Uterus (tissue), 4 donors: ENCODE measurements around the gene NRL. TPM values are rescaled to one million over a fixed set of nuclear protein-coding genes. Genes with fewer than 3 reads are reported as not detected.
"Not testable (repeated sequence)": the region's sequence is repeated elsewhere in the genome, so short reads cannot be mapped to it uniquely, and the experiment has no call there.

ENCODE experiments used
- DNase-seq, 2 donors: peaks; one replicate each; pipeline ENCODE4 v3.0.0-alpha.2; 2019 to 2020
- H3K27ac ChIP-seq, 2 donors: fragments of 200-600 bp; sonication (generic); 1 replicate in 1 of 2; 2 replicates in 1 of 2; pipeline ENCODE4 v1.5.1; 2016 to 2018
- H3K27me3 ChIP-seq, 2 donors: fragments of 200-600 bp; sonication (generic); one replicate each; pipeline ENCODE4 v1.5.1; 2018 to 2019; ENCODE audit warnings: control low read depth in 1 of 2
- H3K36me3 ChIP-seq, 2 donors: fragments of 200-600 bp; sonication (generic); one replicate each; pipeline ENCODE4 v1.5.1; 2019; ENCODE audit warnings: control low read depth in 1 of 2
- H3K4me1 ChIP-seq, 2 donors: fragments of 200-600 bp; sonication (generic); one replicate each; pipeline ENCODE4 v1.5.1; 2018 to 2019; ENCODE audit warnings: control low read depth in 1 of 2
- H3K4me3 ChIP-seq, 2 donors: fragments of 200-600 bp; sonication (generic); 1 replicate in 1 of 2; 2 replicates in 1 of 2; pipeline ENCODE4 v1.5.1; 2018 to 2019; ENCODE audit warnings: mild to moderate bottlenecking in 1 of 2
- H3K9me3 ChIP-seq, 2 donors: fragments of 200-600 bp; sonication (generic); one replicate each; pipeline ENCODE4 v1.5.1; 2019; ENCODE audit warnings: control low read depth in 1 of 2
- POLR2A ChIP-seq, 2 donors: fragments of 450-650 bp; IDR thresholded peaks; one replicate each; pipeline ENCODE4 v1.6.1; 2016; ENCODE audit warnings: antibody characterized with exemption in 2 of 2, mild to moderate bottlenecking in 1 of 2, moderate library complexity in 1 of 2
- intact Hi-C: fragments of 100-400 bp; cut with DNase I; formaldehyde crosslinking; loops from one replicate; pipeline ENCODE4 v1.15.1; 2023; ENCODE audit warnings: low total_unique reads
- total RNA-seq, 4 donors: library from RNA; depleted of rRNA in 3 of 4; stranded (reverse); fragments of >200 nt in 3 of 4; gene quantifications; one replicate each; pipeline versions ENCODE4 v1.1.0 to v1.2.4, GENCODE V29; 2014 to 2023
- TF ChIP-seq, protein P1 (sequence below), 4 experiments: fragments of 200-600 bp in 2 of 4; fragments of 450-650 bp in 2 of 4; sonication (generic) in 2 of 4; IDR thresholded peaks; one replicate each; pipeline ENCODE4 v1.5.1; 2016 to 2019; ENCODE audit warnings: antibody characterized with exemption in 4 of 4, mild to moderate bottlenecking in 2 of 4, moderate library complexity in 1 of 4
- donor health status: DM: yes; HTN: yes; CAD: no.

Gene NRL
- total RNA-seq, 4 donors from 2014 or later = 1.2 to 1.8 (median 1.3) TPM; not detected in 1

GRCh38 chr14:24037658-24038037, 77.1 kb downstream of the NRL start:
- Histone ChIP-seq H3K4me3 (no peak overlapping the region), H3K4me1 (no peaks in the 10 kb centered on the region), H3K36me3 (no peaks in the 10 kb centered on the region), H3K9me3 (no peaks in the 10 kb centered on the region), H3K27ac (no peak overlapping the region), H3K27me3 (no peaks in the 10 kb centered on the region)
- intact Hi-C loops = no loop called here
- no peak for TF ChIP-seq POLR2A (IDR thresholded peaks at IDR 0.05)
- TF ChIP-seq, protein P1, sequence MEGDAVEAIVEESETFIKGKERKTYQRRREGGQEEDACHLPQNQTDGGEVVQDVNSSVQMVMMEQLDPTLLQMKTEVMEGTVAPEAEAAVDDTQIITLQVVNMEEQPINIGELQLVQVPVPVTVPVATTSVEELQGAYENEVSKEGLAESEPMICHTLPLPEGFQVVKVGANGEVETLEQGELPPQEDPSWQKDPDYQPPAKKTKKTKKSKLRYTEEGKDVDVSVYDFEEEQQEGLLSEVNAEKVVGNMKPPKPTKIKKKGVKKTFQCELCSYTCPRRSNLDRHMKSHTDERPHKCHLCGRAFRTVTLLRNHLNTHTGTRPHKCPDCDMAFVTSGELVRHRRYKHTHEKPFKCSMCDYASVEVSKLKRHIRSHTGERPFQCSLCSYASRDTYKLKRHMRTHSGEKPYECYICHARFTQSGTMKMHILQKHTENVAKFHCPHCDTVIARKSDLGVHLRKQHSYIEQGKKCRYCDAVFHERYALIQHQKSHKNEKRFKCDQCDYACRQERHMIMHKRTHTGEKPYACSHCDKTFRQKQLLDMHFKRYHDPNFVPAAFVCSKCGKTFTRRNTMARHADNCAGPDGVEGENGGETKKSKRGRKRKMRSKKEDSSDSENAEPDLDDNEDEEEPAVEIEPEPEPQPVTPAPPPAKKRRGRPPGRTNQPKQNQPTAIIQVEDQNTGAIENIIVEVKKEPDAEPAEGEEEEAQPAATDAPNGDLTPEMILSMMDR (IDR thresholded peaks at IDR 0.05) = no peak
- no peak for DNase-seq

DNA sequence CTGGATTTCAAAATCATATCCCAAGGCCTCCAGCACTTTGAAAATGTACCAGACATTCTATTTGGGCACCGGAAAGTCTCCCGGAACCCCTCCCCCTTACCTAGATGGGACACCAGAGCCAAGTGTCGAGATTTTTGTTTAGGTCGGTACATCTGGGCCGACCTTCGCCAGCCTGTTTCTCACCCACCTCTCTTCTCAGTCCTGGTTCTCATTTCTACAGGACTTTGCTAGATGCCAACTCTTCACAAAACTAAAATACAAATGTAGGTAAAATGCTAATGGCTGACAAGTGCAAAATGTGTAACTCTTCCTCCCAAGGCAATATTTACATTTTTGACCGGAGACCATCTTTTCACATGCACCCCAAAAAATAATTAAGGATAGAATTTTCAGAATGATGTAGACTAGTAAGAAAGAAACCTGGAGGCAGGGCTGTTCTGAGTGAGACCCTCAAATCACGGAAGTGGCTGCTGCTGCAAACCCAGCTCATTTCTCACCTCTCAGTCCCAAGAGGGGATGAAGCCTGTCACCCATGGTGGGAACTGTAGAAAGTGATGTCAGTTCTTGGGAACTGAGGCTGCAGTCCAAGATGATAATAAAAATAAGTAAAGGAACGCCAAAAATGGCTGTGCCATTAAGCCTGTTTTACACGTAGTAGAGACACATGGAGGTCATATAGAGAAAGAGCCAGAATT, 77.6 kb downstream of the NRL start:
- Histone ChIP-seq H3K27ac (peak overlapping the region; percentile 79 to 85), H3K4me3 (peak overlapping the region; percentile 49 to 55)
- H3K9me3 ChIP-seq, DNase-seq, H3K36me3 ChIP-seq, intact Hi-C loops, H3K27me3 ChIP-seq, H3K4me1 ChIP-seq: not testable (repeated sequence)

GRCh38 chr14:24036169-24036962, 78.4 kb downstream of the NRL start:
- peak; percentile 64 to 76 for DNase-seq
- Histone ChIP-seq H3K36me3 (no peaks in the 10 kb centered on the region), H3K27me3 (no peaks in the 10 kb centered on the region), H3K4me3 (peak overlapping the region; percentile 49 to 55), H3K9me3 (no peaks in the 10 kb centered on the region), H3K27ac (peak overlapping the region; percentile 79 to 85), H3K4me1 (no peaks in the 10 kb centered on the region)
- intact Hi-C loops = no loop called here
- TF ChIP-seq, protein P1 (IDR thresholded peaks at IDR 0.05) = peak; percentile 66 to 87 (median 76)
- peak in 1 of 2 donors; percentile 18 for TF ChIP-seq POLR2A (IDR thresholded peaks at IDR 0.05)

- H3K36me3 ChIP-seq, H3K27me3 ChIP-seq, intact Hi-C loops, DNase-seq, H3K4me1 ChIP-seq, H3K9me3 ChIP-seq: not testable (repeated sequence)
- Histone ChIP-seq H3K4me3 (peak overlapping the region; percentile 49 to 55), H3K27ac (peak overlapping the region; percentile 79 to 85)
These were observed 79.0 kb downstream of the NRL start for GRCh38 chr14:24035769-24036168.

DNA sequence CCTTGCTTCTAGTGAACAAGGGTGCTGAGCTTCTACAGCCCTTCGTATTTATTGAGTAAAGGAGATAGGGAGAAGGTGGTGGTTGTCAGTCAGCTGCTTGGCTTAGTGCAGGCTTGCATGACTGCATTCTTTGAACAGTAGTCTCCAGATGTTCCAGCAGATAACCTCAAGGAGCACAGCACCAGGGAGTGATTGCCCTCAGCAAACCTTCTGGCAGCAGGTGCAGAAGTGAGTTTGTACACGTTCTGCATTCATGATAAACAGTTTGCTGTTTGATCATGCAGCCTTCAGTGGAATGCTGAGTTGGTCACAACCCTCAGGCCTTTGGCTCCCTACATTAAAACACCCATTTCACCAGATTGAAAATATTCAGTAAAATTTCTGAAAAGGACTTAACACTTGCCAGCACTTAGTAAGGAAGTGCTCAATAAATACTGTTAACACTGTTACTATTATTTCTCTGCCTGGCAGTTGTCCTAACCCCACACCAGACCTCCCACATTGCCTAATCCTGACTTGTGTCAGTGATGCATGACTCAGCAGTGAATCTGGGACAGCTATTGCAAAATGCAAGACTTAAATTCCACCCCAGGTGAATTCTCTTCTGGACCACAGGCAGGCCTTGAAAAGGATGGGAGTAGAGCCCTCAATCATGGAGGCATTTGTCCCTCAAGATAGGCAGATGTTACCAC, 81.9 kb downstream of the NRL start:
- Histone ChIP-seq H3K4me3 (no peak overlapping the region), H3K36me3 (no peaks in the 10 kb centered on the region), H3K27me3 (no peaks in the 10 kb centered on the region), H3K27ac (no peak overlapping the region), H3K9me3 (no peaks in the 10 kb centered on the region), H3K4me1 (no peaks in the 10 kb centered on the region)
- TF ChIP-seq, protein P1 (IDR thresholded peaks at IDR 0.05) = no peak
- no peak for TF ChIP-seq POLR2A (IDR thresholded peaks at IDR 0.05)
- peak in 1 of 2 donors; percentile 33 for DNase-seq
- intact Hi-C loops = no loop called here

- H3K4me3 ChIP-seq, DNase-seq, H3K4me1 ChIP-seq, H3K27ac ChIP-seq, H3K36me3 ChIP-seq, H3K9me3 ChIP-seq, H3K27me3 ChIP-seq, intact Hi-C loops: not testable (repeated sequence)
These were observed 83.4 kb downstream of the NRL start for GRCh38 chr14:24031331-24031730.

- H3K27ac ChIP-seq, DNase-seq, H3K36me3 ChIP-seq, H3K9me3 ChIP-seq, H3K27me3 ChIP-seq, H3K4me3 ChIP-seq, H3K4me1 ChIP-seq, intact Hi-C loops: not testable (repeated sequence)
These were observed 85.1 kb downstream of the NRL start for GRCh38 chr14:24029687-24030086.
